H1 (cell line): ENCODE measurements around the gene PRRT4. TPM values are rescaled to one million over a fixed set of nuclear protein-coding genes. Genes with fewer than 3 reads are reported as not detected.

Experiments used
- CTCF ChIA-PET: fragments of 300-600 bp; sonication (Branson Sonifier 250); formaldehyde crosslinking; loops from one replicate; lab custom pipeline; 2021; ENCODE audit not compliant: partially characterized antibody; lab: Charles Lee
- POLR2A ChIA-PET: fragments of 300-600 bp; sonication (Branson Sonifier 250); formaldehyde crosslinking; loops from one replicate; lab custom pipeline; 2021; ENCODE audit warnings: inconsistent platforms; ENCODE audit not compliant: partially characterized antibody; lab: Charles Lee
- DNase-seq, 2 experiments: peaks; one replicate each; pipeline versions ENCODE4 v3.0.0 to v3.0.0-alpha.2; 2010 to 2022; ENCODE audit warnings: low spot score in 2 of 2, low read depth in 1 of 2, mixed read lengths in 1 of 2
- FAIRE-seq: peaks from 2 replicates; lab custom pipeline; 2011; peaks lifted over from hg19 to GRCh38; lab: Jason Lieb, UNC
- H2AFZ ChIP-seq: 2 replicates; pipeline ENCODE4 v1.8.1; 2012; ENCODE audit warnings: low read length, inconsistent platforms
- H2AK5ac ChIP-seq: 2 replicates; pipeline ENCODE4 v1.6.1; 2013; ENCODE audit warnings: low read depth, low read length
- H2BK120ac ChIP-seq: replicated peaks from 2 replicates; pipeline ENCODE3; 2013; ENCODE audit warnings: low read depth, low read length, inconsistent platforms
- H2BK12ac ChIP-seq: 2 replicates; pipeline ENCODE4 v1.6.1; 2013; ENCODE audit warnings: low read depth, low read length
- H2BK15ac ChIP-seq: 2 replicates; pipeline ENCODE4 v1.6.1; 2013; ENCODE audit warnings: low read length
- H2BK20ac ChIP-seq: 2 replicates; pipeline ENCODE4 v1.6.1; 2013; ENCODE audit warnings: low read length
- H2BK5ac ChIP-seq: 2 replicates; pipeline ENCODE4 v1.6.1; 2013; ENCODE audit warnings: low read depth, low read length
- H3K14ac ChIP-seq: 2 replicates; pipeline ENCODE4 v1.6.1; 2013; ENCODE audit warnings: inconsistent platforms; ENCODE audit not compliant: insufficient read length
- H3K18ac ChIP-seq: 2 replicates; pipeline ENCODE4 v1.6.1; 2013; ENCODE audit warnings: low read length; ENCODE audit errors: extremely low read depth
- H3K23ac ChIP-seq: 2 replicates; pipeline ENCODE4 v1.6.1; 2013; ENCODE audit warnings: inconsistent platforms; ENCODE audit not compliant: insufficient read length
- H3K23me2 ChIP-seq: 2 replicates; pipeline ENCODE4 v1.6.1; 2013; ENCODE audit warnings: low read depth, low read length
- H3K27ac ChIP-seq: 2 replicates; pipeline ENCODE4 v1.6.1; 2011; ENCODE audit warnings: low read depth, low read length, inconsistent platforms
- H3K27me3 ChIP-seq, 4 experiments: replicated peaks in 1 of 4; 1 replicate in 1 of 4; 2 replicates in 3 of 4; pipeline versions ENCODE4 v1.6.1 to v1.8.1; 2011 to 2013; ENCODE audit warnings: low read length in 3 of 4, mild to moderate bottlenecking in 3 of 4, inconsistent platforms in 2 of 4, mixed read lengths in 2 of 4, moderate library complexity in 1 of 4; ENCODE audit not compliant: control insufficient read depth in 3 of 4, insufficient read depth in 3 of 4; ENCODE audit errors: extremely low read depth in 1 of 4
- H3K36me3 ChIP-seq, 4 experiments: 2 replicates each; pipeline versions ENCODE4 v1.6.1 to v1.8.1; 2011 to 2013; ENCODE audit warnings: mild to moderate bottlenecking in 4 of 4, low read length in 3 of 4, moderate library complexity in 2 of 4, control low read depth in 1 of 4, inconsistent platforms in 1 of 4; ENCODE audit not compliant: insufficient read depth in 4 of 4, control insufficient read depth in 2 of 4
- H3K4ac ChIP-seq: replicated peaks from 2 replicates; pipeline ENCODE3; 2013; ENCODE audit warnings: low read length, low read depth, mixed read lengths, inconsistent platforms; ENCODE audit not compliant: insufficient read length
- H3K4me1 ChIP-seq, 4 experiments: replicated peaks in 1 of 4; 1 replicate in 1 of 4; 2 replicates in 3 of 4; pipeline versions ENCODE4 v1.6.1 to v1.8.1; 2011 to 2013; ENCODE audit warnings: low read length in 3 of 4, inconsistent platforms in 2 of 4, mixed read lengths in 1 of 4; ENCODE audit not compliant: insufficient read depth in 4 of 4, control insufficient read depth in 3 of 4
- H3K4me2 ChIP-seq, 2 experiments: 2 replicates each; pipeline versions ENCODE4 v1.6.1 to v1.8.1; 2011 to 2013; ENCODE audit warnings: low read depth in 2 of 2, low read length in 2 of 2, control low read depth in 1 of 2, inconsistent platforms in 1 of 2, mild to moderate bottlenecking in 1 of 2; ENCODE audit not compliant: insufficient read depth in 1 of 2
- H3K4me3 ChIP-seq, 4 experiments: fragments of 200-600, 300-600 bp in 1 of 4; sonication (generic), shearing (Covaris generic), sonication (Bioruptor Twin) in 1 of 4; 2 replicates each; pipeline versions ENCODE4 v1.5.1 to v1.8.1; 2011 to 2016; ENCODE audit warnings: low read length in 4 of 4, low read depth in 3 of 4, control low read depth in 2 of 4, inconsistent platforms in 2 of 4, mild to moderate bottlenecking in 2 of 4, mixed read lengths in 1 of 4, moderate library complexity in 1 of 4; ENCODE audit not compliant: insufficient read depth in 2 of 4; ENCODE audit errors: extremely low read depth in 1 of 4
- H3K56ac ChIP-seq: replicated peaks from 2 replicates; pipeline ENCODE3; 2013; ENCODE audit warnings: low read depth, mild to moderate bottlenecking, mixed read lengths, low read length, inconsistent platforms; ENCODE audit not compliant: insufficient read length
- H3K79me1 ChIP-seq: 2 replicates; pipeline ENCODE4 v1.6.1; 2013; ENCODE audit warnings: low read depth, low read length, control low read depth
- H3K79me2 ChIP-seq, 2 experiments: 2 replicates each; pipeline versions ENCODE4 v1.6.1 to v1.8.1; 2012 to 2013; ENCODE audit warnings: low read length in 2 of 2, mild to moderate bottlenecking in 2 of 2, inconsistent platforms in 1 of 2; ENCODE audit not compliant: insufficient read depth in 2 of 2, control insufficient read depth in 1 of 2
- H3K9ac ChIP-seq, 4 experiments: replicated peaks in 1 of 4; 1 replicate in 1 of 4; 2 replicates in 3 of 4; pipeline versions ENCODE4 v1.6.1 to v1.8.1; 2011 to 2013; ENCODE audit warnings: low read depth in 3 of 4, low read length in 3 of 4, control low read depth in 2 of 4, mild to moderate bottlenecking in 2 of 4, moderate library complexity in 2 of 4, inconsistent platforms in 1 of 4; ENCODE audit errors: extremely low read depth in 1 of 4
- H3K9me3 ChIP-seq, 2 experiments: 2 replicates each; pipeline versions ENCODE4 v1.6.1 to v1.8.1; 2012 to 2013; ENCODE audit warnings: mild to moderate bottlenecking in 2 of 2, moderate library complexity in 2 of 2, control low read depth in 1 of 2, inconsistent platforms in 1 of 2, low read depth in 1 of 2, low read length in 1 of 2, mixed read lengths in 1 of 2; ENCODE audit not compliant: insufficient read depth in 2 of 2
- H4K20me1 ChIP-seq, 2 experiments: replicated peaks in 1 of 2; 2 replicates each; pipeline versions ENCODE3 to v1.8.1; 2011 to 2013; ENCODE audit warnings: inconsistent platforms in 2 of 2, low read length in 2 of 2, mild to moderate bottlenecking in 1 of 2; ENCODE audit not compliant: insufficient read depth in 2 of 2, control insufficient read depth in 1 of 2
- H4K5ac ChIP-seq: 2 replicates; pipeline ENCODE4 v1.6.1; 2013; ENCODE audit warnings: low read length, low read depth, mixed read lengths, inconsistent platforms; ENCODE audit not compliant: insufficient read length
- H4K8ac ChIP-seq: 2 replicates; pipeline ENCODE4 v1.8.0; 2013; ENCODE audit warnings: mild to moderate bottlenecking, moderate library complexity, low read length, inconsistent platforms; ENCODE audit not compliant: insufficient read depth; ENCODE audit errors: extremely low read depth
- H4K91ac ChIP-seq: replicated peaks from 2 replicates; pipeline ENCODE3; 2013; ENCODE audit warnings: low read length, mixed read lengths, inconsistent platforms; ENCODE audit not compliant: insufficient read length
- ASH2L ChIP-seq: fragments of 200-600, 300-600 bp; sonication (generic); IDR thresholded peaks from one replicate; pipeline ENCODE4 v1.7.1; 2017; ENCODE audit warnings: low read length
- BCL11A ChIP-seq, 2 experiments: IDR thresholded peaks; one replicate each; pipeline ENCODE4 v1.6.1; 2011; ENCODE audit warnings: low read depth in 2 of 2, low read length in 2 of 2, mild to moderate bottlenecking in 2 of 2
- POLR2A ChIP-seq, 2 experiments: IDR thresholded peaks; 1 replicate in 1 of 2; 2 replicates in 1 of 2; pipeline ENCODE4 v1.6.1; 2011; ENCODE audit warnings: low read depth in 2 of 2, low read length in 2 of 2, mild to moderate bottlenecking in 2 of 2; ENCODE audit errors: control extremely low read depth in 1 of 2
- SP1 ChIP-seq: IDR thresholded peaks from 2 replicates; pipeline ENCODE4 v1.6.1; 2011; ENCODE audit warnings: low read depth, low read length
- SP2 ChIP-seq: IDR thresholded peaks from 2 replicates; pipeline ENCODE4 v1.6.1; 2012; ENCODE audit warnings: mild to moderate bottlenecking, low read length, inconsistent platforms
- TBP ChIP-seq: IDR thresholded peaks from 2 replicates; pipeline ENCODE4 v1.6.1; 2011; ENCODE audit warnings: low read depth, low read length, improper control_type of control experiment
- WGBS, 2 experiments: shearing (Covaris generic) in 1 of 2; methylation state at CpG; one replicate each; pipeline versions ENCODE4 v1.1.6 to v1.1.7; 2013 to 2015; ENCODE audit warnings: low lambda C conversion rate in 2 of 2, mixed read lengths in 2 of 2, inconsistent platforms in 1 of 2, low coverage in 1 of 2, missing lambda C conversion rate in 1 of 2; ENCODE audit not compliant: insufficient replicate concordance in 2 of 2, insufficient coverage in 1 of 2, insufficient read length in 1 of 2; ENCODE audit errors: extremely low coverage in 1 of 2, missing lambda C conversion rate in 1 of 2; 5-methylcytosine and 5-hydroxymethylcytosine counted together
- polyA plus RNA-seq, 7 experiments: library from polyadenylated mRNA; depleted of rRNA in 3 of 7; stranded (reverse) in 5 of 7; unstranded in 2 of 7; fragments of >200 nt in 5 of 7; fragments of 200-250 nt in 2 of 7; gene quantifications; 1 replicate in 5 of 7; 2 replicates in 1 of 7; 4 replicates in 1 of 7; pipeline versions ENCODE4 v1.2.1 to v1.2.3, GENCODE V29; 2011 to 2013; ENCODE audit warnings: missing spikeins in 2 of 7, mixed read lengths in 2 of 7
- total RNA-seq: library from RNA; stranded (reverse); fragmentation: NEBNext Ultra II Directional; extraction: Animal tissue kit (Norgen Biotek cat#: 25700); gene quantifications from 2 replicates; pipeline ENCODE4 v1.2.1, GENCODE V29; 2021

The PRRT4 gene
- total and polyA plus RNA-seq, 2 of the 8 experiments (the other 6 are each of a cell fraction or from before 2014, with no cell fraction given): 0.34 to 1.0 TPM

DNA sequence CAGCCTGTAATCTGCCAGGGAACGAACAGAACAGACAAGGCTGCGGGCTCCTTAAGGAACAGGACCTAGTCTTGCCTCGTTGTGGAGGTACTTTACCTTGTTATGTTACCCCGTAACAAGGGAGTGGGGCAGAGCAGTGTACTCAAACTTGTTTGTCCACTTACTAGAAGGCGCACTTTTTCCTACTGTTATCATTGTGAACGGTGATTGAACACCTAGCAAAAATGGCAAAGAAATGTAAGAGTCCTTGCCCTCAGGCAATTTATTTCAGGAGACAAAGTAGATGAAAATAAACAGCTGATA, 48.9 kb upstream of the PRRT4 start:
- no peaks in the 10 kb centered on the region for H3K79me1 ChIP-seq
- H3K4me1 ChIP-seq: peaks cover 0 to 23% (median 17%) of the 10 kb centered on the region in 4 experiments; a peak in 6 of 7 replicates
- no peaks in the 10 kb centered on the region for H3K79me2 ChIP-seq
- peak overlapping the region; percentile 94 for H2AFZ ChIP-seq
- no peak overlapping the region for H2BK12ac ChIP-seq
- H3K36me3 ChIP-seq: no peaks in the 10 kb centered on the region
- FAIRE-seq (no peak), DNase-seq (no peak)
- no peak overlapping the region for H2BK5ac ChIP-seq
- 0 out of 7 replicates have a peak overlapping the region, but pooled peaks of 1 of the 4 experiments have one; percentile 38 for H3K9ac ChIP-seq
- H4K91ac ChIP-seq: no peak overlapping the region
- H2AK5ac ChIP-seq: no peak overlapping the region
- H4K20me1 ChIP-seq: peaks cover 5 to 14% of the 10 kb centered on the region in 2 experiments
- H3K14ac ChIP-seq: no peak overlapping the region
- peaks cover 12% of the 10 kb centered on the region; the same call in 1 of the 2 replicates for H3K23me2 ChIP-seq
- H2BK20ac ChIP-seq: no peak overlapping the region
- peak overlapping the region; percentile 94 to 95 for H3K4me2 ChIP-seq
- H3K4ac ChIP-seq: no peak overlapping the region
- no peak overlapping the region for H4K8ac ChIP-seq
- no peak overlapping the region for H3K23ac ChIP-seq
- H3K4me3 ChIP-seq: peak overlapping the region; percentile 52 to 78 (median 64)
- TF ChIP-seq ASH2L: peak; percentile 9
- TF ChIP-seq TBP: no peak
- TF ChIP-seq BCL11A (IDR thresholded peaks at IDR 0.05; ENCODE audit: low read depth in 2 of 2, low read length in 2 of 2): no peak
- no peak for TF ChIP-seq POLR2A (IDR thresholded peaks at IDR 0.05; ENCODE audit: control extremely low read depth in 1 of 2, low read depth in 2 of 2, low read length in 2 of 2)
- TF ChIP-seq SP1: no peak
- TF ChIP-seq SP2: no peak
- no peak overlapping the region for H2BK15ac ChIP-seq
- peak overlapping the region; percentile 75 for H3K56ac ChIP-seq
- H2BK120ac ChIP-seq: no peak overlapping the region
- H3K27ac ChIP-seq: no peak overlapping the region
- ChIA-PET CTCF (interaction anchor here (0.6 to 24.8 kb wide), 8 partner anchors 8 to 63 kb away, joined by 3 to 348 read pairs (median 21); no protein-coding TSS in a partner anchor), POLR2A (interaction anchor here (1.0 to 1.3 kb wide), 4 partner anchors 13 to 453 kb away, joined by 3 read pairs; no protein-coding TSS in a partner anchor)
- H4K5ac ChIP-seq: no peak overlapping the region
- 10% methylated on average over 6 of the region's 6 CpGs; no CpG with 5 or more reads in 1 of the 2 experiments for WGBS, 2 experiments
- no peaks in the 10 kb centered on the region for H3K9me3 ChIP-seq
- peaks cover 33 to 66% (median 47%) of the 10 kb centered on the region in 4 experiments for H3K27me3 ChIP-seq
- H3K18ac ChIP-seq: no peak overlapping the region; the same call in 1 of the 2 replicates
